PC-9 (cell line): Measurements from ENCODE around the gene CXCR6. TPM values are rescaled to one million over a fixed set of nuclear protein-coding genes. Genes with fewer than 3 reads are reported as not detected.

Experiments
- BruUV-seq: library from RNA; stranded (reverse); fragments of 400-500 nt; replicated peaks from 2 replicates; lab custom pipeline; 2021; lab: Mats Ljungman, UMichigan
- CTCF ChIA-PET: fragments of 300-600 bp; sonication (Branson Sonifier 250); formaldehyde crosslinking; loops from one replicate; lab custom pipeline; 2022; ENCODE audit warnings: antibody characterized with exemption; lab: Charles Lee
- POLR2A ChIA-PET: fragments of 300-600 bp; sonication (Branson Sonifier 250); formaldehyde crosslinking; loops from one replicate; lab custom pipeline; 2022; ENCODE audit warnings: antibody characterized with exemption; ENCODE audit not compliant: unreplicated experiment; lab: Charles Lee
- DNase-seq, 2 experiments: peaks; one replicate each; pipeline versions ENCODE4 v3.0.0 to v3.0.0-alpha.2; 2015 to 2022; ENCODE audit warnings: mixed read lengths in 1 of 2
- H2AFZ ChIP-seq: fragments of 200-600 bp; sonication (generic); 2 replicates; pipeline ENCODE4 v1.8.1; 2017; ENCODE audit warnings: antibody characterized with exemption
- H3F3A ChIP-seq: fragments of 200-600 bp; sonication (generic); 2 replicates; pipeline ENCODE4 v1.8.1; 2017; ENCODE audit warnings: antibody characterized with exemption, mild to moderate bottlenecking, low read depth; ENCODE audit not compliant: insufficient read depth
- H3K27ac ChIP-seq: fragments of 200-600 bp; sonication (generic); 2 replicates; pipeline ENCODE4 v1.6.1; 2016; ENCODE audit warnings: mixed run types
- H3K27me3 ChIP-seq: fragments of 200-600 bp; sonication (generic); 2 replicates; pipeline ENCODE4 v1.6.1; 2016; ENCODE audit warnings: low read depth, mixed run types; ENCODE audit not compliant: insufficient read depth
- H3K36me3 ChIP-seq: fragments of 200-600 bp; sonication (generic); 2 replicates; pipeline ENCODE4 v1.6.1; 2016; ENCODE audit warnings: low read depth, mixed run types
- H3K4me1 ChIP-seq: fragments of 200-600 bp; sonication (generic); replicated peaks from 2 replicates; pipeline ENCODE4 v1.6.1; 2016; ENCODE audit warnings: mixed run types; ENCODE audit not compliant: insufficient read depth
- H3K4me2 ChIP-seq: fragments of 200-600 bp; sonication (generic); 2 replicates; pipeline ENCODE4 v1.6.1; 2017; ENCODE audit warnings: mixed run types
- H3K4me3 ChIP-seq: fragments of 200-600 bp; sonication (generic); 2 replicates; pipeline ENCODE4 v1.6.1; 2016; ENCODE audit warnings: mixed run types
- H3K79me2 ChIP-seq: fragments of 200-600 bp; sonication (generic); 2 replicates; pipeline ENCODE4 v1.6.1; 2017; ENCODE audit warnings: low read depth, mixed run types
- H3K9me2 ChIP-seq: fragments of 200-600 bp; sonication (generic); 2 replicates; pipeline ENCODE4 v1.8.1; 2017; ENCODE audit warnings: mild to moderate bottlenecking; ENCODE audit not compliant: insufficient read depth
- H3K9me3 ChIP-seq: fragments of 200-600 bp; sonication (generic); 2 replicates; pipeline ENCODE4 v1.8.1; 2016; ENCODE audit warnings: low read depth; ENCODE audit not compliant: insufficient read depth
- H4K20me1 ChIP-seq: fragments of 200-600 bp; sonication (generic); 2 replicates; pipeline ENCODE4 v1.8.1; 2017; ENCODE audit not compliant: insufficient read depth
- EZH2 ChIP-seq: fragments of 200-600 bp; sonication (generic); IDR thresholded peaks from 2 replicates; pipeline ENCODE4 v1.8.0; 2017; ENCODE audit warnings: antibody characterized with exemption, low read depth
- intact Hi-C: fragments of 100-400 bp; cut with micrococcal nuclease; formaldehyde crosslinking; loops from one replicate; pipeline ENCODE4 v1.10.0; 2022; ENCODE audit not compliant: unreplicated experiment
- total RNA-seq: library from RNA; stranded (reverse); gene quantifications from 2 replicates; pipeline ENCODE4 v1.2.3, GENCODE V29; 2021
- TF ChIP-seq, protein P1 (sequence below): fragments of 200-600 bp; sonication (generic); conservative IDR thresholded peaks from 2 replicates; pipeline ENCODE4 v1.6.1; 2017; ENCODE audit warnings: mixed run types, antibody characterized with exemption, mild to moderate bottlenecking, moderate library complexity

CXCR6 gene
- total RNA-seq, 1 experiment from 2014 or later, result 0.74 TPM

DNA sequence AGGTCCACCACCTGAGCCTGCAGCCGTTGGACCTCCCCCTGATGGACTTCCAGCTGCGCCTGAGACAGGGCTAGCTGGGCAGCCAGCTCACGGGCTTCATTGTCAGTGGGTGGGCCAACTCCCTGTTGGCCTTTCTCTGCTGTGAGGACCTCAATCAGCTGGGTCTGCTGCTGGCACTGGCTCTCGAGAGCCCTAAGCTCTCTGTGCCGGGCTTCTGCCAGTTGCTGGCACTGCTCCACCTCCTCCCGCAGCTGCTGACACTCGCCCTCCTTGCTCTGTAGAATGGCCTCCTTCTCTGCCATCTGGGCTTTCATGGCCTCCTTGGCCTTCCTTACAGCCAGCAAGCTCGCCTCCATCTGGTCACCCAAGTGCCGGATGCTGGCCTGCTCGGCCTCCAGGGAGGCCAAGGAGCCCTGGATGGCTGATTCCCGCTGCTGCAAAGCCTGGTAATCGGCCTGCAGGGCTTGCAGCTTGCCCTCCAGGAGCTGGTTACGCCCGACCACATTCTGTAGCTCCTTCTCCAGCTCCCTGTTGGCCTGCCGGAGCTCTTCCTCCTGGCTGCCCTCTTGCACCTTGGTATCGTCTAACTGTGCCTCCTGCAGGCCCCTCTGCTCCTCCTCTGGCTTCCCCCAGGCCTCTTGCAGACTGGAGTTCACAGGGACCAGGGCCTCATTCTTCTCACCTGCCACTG lies 23.8 kb downstream of the CXCR6 start:
- intact Hi-C loops, result no loop called here
- BruUV-seq, result no TSS peak
- no peak overlapping the region for H3K4me2 ChIP-seq
- no peak overlapping the region for H3K27ac ChIP-seq
- ChIA-PET POLR2A (no interaction called here), CTCF (no interaction called here)
- H3K9me2 ChIP-seq, result no peaks in the 10 kb centered on the region
- H3K36me3 ChIP-seq, result peaks cover 10% of the 10 kb centered on the region; the same call in 1 of the 2 replicates
- no peaks in the 10 kb centered on the region for H4K20me1 ChIP-seq
- no peak for DNase-seq
- H3K27me3 ChIP-seq, result no peaks in the 10 kb centered on the region
- TF ChIP-seq, protein P1, sequence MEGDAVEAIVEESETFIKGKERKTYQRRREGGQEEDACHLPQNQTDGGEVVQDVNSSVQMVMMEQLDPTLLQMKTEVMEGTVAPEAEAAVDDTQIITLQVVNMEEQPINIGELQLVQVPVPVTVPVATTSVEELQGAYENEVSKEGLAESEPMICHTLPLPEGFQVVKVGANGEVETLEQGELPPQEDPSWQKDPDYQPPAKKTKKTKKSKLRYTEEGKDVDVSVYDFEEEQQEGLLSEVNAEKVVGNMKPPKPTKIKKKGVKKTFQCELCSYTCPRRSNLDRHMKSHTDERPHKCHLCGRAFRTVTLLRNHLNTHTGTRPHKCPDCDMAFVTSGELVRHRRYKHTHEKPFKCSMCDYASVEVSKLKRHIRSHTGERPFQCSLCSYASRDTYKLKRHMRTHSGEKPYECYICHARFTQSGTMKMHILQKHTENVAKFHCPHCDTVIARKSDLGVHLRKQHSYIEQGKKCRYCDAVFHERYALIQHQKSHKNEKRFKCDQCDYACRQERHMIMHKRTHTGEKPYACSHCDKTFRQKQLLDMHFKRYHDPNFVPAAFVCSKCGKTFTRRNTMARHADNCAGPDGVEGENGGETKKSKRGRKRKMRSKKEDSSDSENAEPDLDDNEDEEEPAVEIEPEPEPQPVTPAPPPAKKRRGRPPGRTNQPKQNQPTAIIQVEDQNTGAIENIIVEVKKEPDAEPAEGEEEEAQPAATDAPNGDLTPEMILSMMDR, result no peak
- no peak for TF ChIP-seq EZH2
- H3K9me3 ChIP-seq, result no peaks in the 10 kb centered on the region
- H2AFZ ChIP-seq, result no peak overlapping the region
- peaks cover 15% of the 10 kb centered on the region; the same call in 1 of the 2 replicates for H3K4me1 ChIP-seq
- H3K4me3 ChIP-seq, result no peak overlapping the region
- no peaks in the 10 kb centered on the region for H3K79me2 ChIP-seq
- H3F3A ChIP-seq, result no peaks in the 10 kb centered on the region

DNA sequence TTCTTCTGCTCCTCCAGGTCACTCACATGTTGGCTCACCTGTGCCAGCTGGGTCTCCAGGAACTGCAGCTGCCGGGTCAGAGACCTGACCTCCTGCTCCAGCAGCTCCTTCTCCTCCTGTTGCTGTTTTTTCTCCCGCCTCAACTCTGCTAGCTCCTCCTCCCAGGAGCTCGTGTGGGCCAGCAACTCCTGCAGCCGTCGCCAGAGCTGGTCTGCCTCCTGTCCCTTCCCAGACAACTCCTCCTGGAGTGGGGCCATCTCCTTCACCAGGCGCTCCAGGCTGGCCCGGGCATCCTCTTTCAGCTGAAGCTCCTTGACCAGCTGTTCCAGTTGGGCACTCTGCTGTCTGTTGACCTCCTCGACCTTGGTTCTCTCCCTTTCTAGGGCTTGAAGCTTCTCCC lies 24.5 kb downstream of the CXCR6 start:
- Histone ChIP-seq H3K36me3 (peaks cover 10% of the 10 kb centered on the region; the same call in 1 of the 2 replicates), H3K4me1 (peaks cover 20% of the 10 kb centered on the region), H3F3A (peaks cover 3% of the 10 kb centered on the region; the same call in 1 of the 2 replicates), H3K9me3 (no peaks in the 10 kb centered on the region), H2AFZ (no peak overlapping the region), H3K4me2 (no peak overlapping the region), H3K79me2 (no peaks in the 10 kb centered on the region), H3K27me3 (no peaks in the 10 kb centered on the region), H4K20me1 (no peaks in the 10 kb centered on the region), H3K27ac (no peak overlapping the region), H3K9me2 (no peaks in the 10 kb centered on the region), H3K4me3 (no peak overlapping the region)
- BruUV-seq, result no TSS peak
- TF ChIP-seq, protein P1, result no peak
- TF ChIP-seq EZH2, result no peak
- ChIA-PET CTCF (no interaction called here), POLR2A (no interaction called here)
- intact Hi-C loops, result no loop called here
- DNase-seq, result no peak

DNA sequence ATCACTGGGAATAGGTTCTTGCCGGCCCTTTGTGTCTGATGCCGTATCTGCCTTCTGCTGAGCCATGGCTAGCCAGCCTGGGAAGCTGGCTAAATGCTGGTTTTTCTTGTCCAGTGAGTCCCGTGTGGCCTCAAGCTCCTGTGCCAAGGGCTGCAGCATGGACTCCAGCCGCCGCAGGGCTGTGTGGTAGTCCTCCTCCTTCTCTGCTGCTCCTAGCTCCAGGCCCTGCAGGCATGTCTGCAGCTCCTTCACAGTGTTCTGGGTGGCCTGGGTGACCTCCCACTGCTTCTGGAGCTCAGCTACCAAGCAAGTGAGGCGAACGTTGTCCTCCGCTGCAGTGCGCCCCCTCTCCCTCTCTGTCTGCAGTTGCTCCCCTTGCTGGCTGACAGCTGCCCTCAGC lies 24.9 kb downstream of the CXCR6 start:
- Histone ChIP-seq H4K20me1 (no peaks in the 10 kb centered on the region), H3K27me3 (no peaks in the 10 kb centered on the region), H2AFZ (no peak overlapping the region), H3K36me3 (peaks cover 10% of the 10 kb centered on the region; the same call in 1 of the 2 replicates), H3K4me1 (peaks cover 24% of the 10 kb centered on the region), H3K4me2 (no peak overlapping the region), H3K79me2 (no peaks in the 10 kb centered on the region), H3K4me3 (no peak overlapping the region), H3K9me2 (no peaks in the 10 kb centered on the region), H3F3A (peaks cover 7% of the 10 kb centered on the region), H3K9me3 (no peaks in the 10 kb centered on the region), H3K27ac (no peak overlapping the region)
- TF ChIP-seq, protein P1, result no peak
- no peak for TF ChIP-seq EZH2
- POLR2A ChIA-PET, result no interaction called here
- intact Hi-C loops, result no loop called here
- peak in 1 of 2 experiments; percentile 35 for DNase-seq
- CTCF ChIA-PET, result no interaction called here
- TSS peak; percentile 10 for BruUV-seq
